GM12875 (cell line): ENCODE measurements around the gene ELL2.

Experiments used
- H3K4me3 ChIP-seq: one replicate; pipeline ENCODE4 v1.5.1; 2011; ENCODE audit warnings: low read depth, low read length, control low read depth
- CTCF ChIP-seq: IDR thresholded peaks from 2 replicates; pipeline ENCODE4 v1.5.1; 2011; ENCODE audit warnings: low read depth, mild to moderate bottlenecking, control low read depth, inconsistent platforms, low read length, moderate library complexity, borderline replicate concordance; ENCODE audit not compliant: insufficient read depth

Gene ELL2

GRCh38 chr5:95917207-95917606, 44.4 kb downstream of the ELL2 start:
- no peak for TF ChIP-seq CTCF
- H3K4me3 ChIP-seq, result no peak overlapping the region

- no peak overlapping the region for H3K4me3 ChIP-seq
Observed at GRCh38 chr5:95916687-95917085, 45.0 kb downstream of the ELL2 start.

GRCh38 chr5:95915999-95916686, 45.5 kb downstream of the ELL2 start:
- TF ChIP-seq CTCF, result no peak

More at GRCh38 chr5:95916687-95917085, 45.0 kb downstream of the ELL2 start:
- no peak for TF ChIP-seq CTCF

GRCh38 chr5:95913663-95914062, 48.0 kb downstream of the ELL2 start:
- H3K4me3 ChIP-seq, result no peak overlapping the region
- no peak for TF ChIP-seq CTCF

More at GRCh38 chr5:95915999-95916686, 45.5 kb downstream of the ELL2 start:
- H3K4me3 ChIP-seq, result no peak overlapping the region

- no peak overlapping the region for H3K4me3 ChIP-seq
- TF ChIP-seq CTCF, result no peak
Observed at GRCh38 chr5:95912029-95912428, 49.6 kb downstream of the ELL2 start.

- no peak overlapping the region for H3K4me3 ChIP-seq
- TF ChIP-seq CTCF, result no peak
Observed at GRCh38 chr5:95910521-95910920, 51.1 kb downstream of the ELL2 start.

GRCh38 chr5:95909738-95910137, 51.9 kb downstream of the ELL2 start:
- H3K4me3 ChIP-seq, result no peak overlapping the region
- no peak for TF ChIP-seq CTCF
